ENCODE measurements around the gene ALG14.

ALG14 gene

DNA sequence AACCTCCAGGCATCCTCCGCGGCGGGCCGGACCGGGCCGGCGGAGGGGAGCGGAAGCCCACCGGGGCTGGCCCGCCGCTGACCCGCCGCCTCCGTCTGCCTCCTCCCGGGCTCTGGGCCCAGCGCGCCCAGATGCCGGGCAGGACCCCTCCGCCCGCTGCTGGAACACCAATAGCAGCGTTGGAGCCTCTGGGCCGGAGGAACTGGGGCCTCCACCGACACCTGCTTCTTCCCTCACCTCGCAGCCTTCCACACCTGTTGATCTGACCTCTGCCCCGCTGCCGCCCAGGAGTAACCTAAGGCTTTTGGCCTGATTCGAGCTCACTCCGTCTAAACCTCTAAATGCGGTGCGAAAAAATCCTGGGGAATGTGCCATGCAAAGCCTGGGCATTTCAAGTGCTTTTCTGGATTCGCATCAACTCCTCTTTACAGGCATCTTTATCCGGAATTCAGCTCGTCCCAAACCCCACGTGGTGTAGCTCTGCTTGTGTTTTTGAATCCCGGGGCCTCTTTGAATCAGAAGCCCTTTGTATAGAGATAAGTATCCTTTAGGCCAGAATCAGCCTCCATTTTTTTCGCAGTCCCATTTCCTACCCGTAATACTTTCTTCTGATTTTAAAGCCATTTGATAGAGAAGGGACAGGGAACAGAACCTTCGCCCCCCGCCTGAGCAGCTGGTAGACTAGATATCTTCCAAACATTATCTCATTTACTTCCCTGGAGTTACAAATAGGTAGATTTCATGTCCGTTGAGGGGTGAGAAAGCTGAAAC is 145.2 kb downstream of the ALG14 start:
- no peak for DNase-seq (ENCODE audit: low read depth)

DNA sequence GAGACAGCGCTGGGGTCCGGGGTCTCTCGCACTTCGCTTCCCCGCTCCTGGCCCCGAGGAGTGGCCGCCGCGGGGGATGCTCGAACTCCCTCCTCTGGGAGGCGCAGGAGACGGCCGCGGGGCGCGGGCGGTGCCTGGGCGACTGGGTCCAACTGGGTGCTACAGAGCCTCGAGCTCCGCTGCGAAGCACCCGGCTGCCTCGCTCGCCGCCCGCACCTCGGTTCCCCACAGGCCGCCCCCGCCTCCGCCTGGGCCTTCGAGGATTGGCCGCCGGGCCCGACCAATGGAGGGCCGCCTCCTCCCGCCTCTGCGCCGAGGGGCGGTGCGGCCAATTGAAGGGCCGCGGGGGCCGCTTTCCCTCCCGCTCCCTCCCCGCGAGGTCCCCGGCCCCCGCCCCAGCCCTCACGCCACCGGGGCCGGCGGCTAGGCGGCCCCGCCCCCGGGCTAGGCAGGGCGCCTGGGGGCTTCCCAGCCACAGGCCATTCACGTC is 145.8 kb downstream of the ALG14 start, which contains the start of gene CNN3:
Gene CNN3 (minus strand): TSS at position 196 of the 490 bp plus-strand sequence. CDS start 216 bp downstream, outside the sequence.
- peak; percentile 80 for DNase-seq (ENCODE audit: low read depth)

DNA sequence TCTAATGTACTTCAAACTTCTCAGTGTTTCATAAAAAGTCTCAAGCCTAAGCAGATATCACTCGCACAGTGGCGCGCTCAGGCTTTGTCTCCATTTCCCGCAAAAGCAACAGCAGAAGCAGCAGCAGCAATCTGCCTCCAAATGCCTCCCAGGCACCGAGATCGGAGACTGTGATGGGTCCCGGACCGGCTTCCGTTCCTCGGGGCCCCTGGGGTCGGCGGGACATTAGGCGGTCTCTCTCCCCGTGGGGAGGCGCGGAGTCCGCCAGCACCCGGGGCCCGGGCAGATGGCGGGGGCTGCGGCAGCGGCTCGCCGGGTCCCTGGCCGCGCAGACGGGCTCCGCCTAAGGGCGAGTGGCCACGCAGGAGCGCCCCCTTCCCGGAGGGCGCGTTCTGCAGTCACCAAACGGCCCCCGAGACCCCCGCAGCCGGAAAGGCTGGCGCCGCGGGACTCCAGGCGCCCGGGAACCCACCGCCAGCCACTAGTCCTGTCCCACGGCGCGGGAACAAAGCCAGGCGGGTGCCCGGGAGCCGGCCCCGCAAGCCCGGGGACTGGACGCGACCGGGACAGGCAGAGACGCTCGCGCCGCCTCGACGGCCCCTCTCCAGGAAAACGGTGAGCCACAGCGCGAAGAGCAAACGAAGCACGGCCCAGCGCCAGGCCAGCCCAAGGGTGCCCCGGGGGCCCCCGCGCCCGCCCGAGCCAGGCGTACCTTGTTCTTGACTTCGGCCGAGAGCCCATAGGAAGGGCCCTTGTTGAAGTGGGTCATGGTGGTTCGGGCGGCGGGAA is 146.4 kb downstream of the ALG14 start:
- DNase-seq (ENCODE audit: low read depth): no peak

DNA sequence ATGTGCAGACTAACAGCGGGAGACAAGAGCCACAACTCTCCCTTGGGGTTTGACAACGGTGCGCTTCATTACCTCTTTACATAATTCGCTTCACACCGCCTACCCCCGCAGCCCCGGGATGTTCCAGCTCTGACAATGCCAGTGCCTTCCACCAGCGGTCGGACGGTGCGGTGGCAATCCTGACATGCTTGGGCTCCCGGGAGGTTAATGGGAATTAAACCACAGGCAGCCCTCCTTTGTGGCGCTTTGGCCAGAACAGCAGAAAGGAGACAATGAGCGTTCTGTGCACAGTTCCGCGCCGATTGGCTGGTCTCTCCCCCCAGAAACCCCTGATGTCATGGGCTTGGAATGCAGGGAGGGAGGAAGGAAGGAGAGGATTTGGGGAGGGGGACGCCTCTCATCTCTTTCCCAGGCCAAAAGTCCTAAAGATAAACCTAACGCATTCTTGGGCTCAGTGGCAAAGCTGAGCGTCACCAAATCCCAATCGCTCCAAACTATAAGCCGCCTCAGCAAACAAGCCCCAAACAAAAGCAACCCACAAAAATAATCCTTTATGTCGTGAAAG is 147.1 kb downstream of the ALG14 start:
- DNase-seq (ENCODE audit: low read depth): peak; percentile 60

DNA sequence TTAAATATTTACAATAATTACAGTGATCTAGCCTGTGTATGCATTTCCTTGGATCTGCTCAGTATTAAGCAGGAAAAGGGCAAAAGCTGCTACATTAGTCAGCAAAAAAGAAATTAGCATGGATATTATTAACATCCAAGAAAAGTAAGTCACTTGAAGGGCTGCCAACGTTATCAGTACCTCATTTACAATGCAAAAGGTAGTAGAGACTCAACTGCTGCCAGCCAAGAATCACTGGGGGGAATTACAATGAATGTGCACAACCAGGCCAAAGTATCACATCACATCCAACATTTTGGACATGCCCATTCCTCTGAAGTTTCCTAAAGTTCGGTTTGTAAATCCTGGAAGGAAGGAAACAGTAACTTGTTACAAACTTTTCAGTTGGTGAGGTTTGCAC is 147.7 kb downstream of the ALG14 start:
- no peak for DNase-seq (ENCODE audit: low read depth)
